AG04450 (cell line): ENCODE results near the gene EEPD1. TPM values are rescaled to one million over a fixed set of nuclear protein-coding genes. Genes with fewer than 3 reads are reported as not detected.
"Not testable (repeated sequence)": the region's sequence is repeated elsewhere in the genome, so short reads cannot be mapped to it uniquely, and the experiment has no call there.

Source experiments
- CTCF ChIA-PET: fragments of 300-600, 350-600 bp; formaldehyde crosslinking; extraction: SDS; loops from one replicate; lab custom pipeline; 2022; ENCODE audit warnings: antibody characterized with exemption, inconsistent platforms; lab: Charles Lee
- POLR2A ChIA-PET: fragments of 350-600 bp; formaldehyde crosslinking; extraction: SDS; loops from one replicate; lab custom pipeline; 2021; ENCODE audit warnings: antibody characterized with exemption, inconsistent platforms; lab: Yijun Ruan, JAX
- DNase-seq: peaks from one replicate; pipeline ENCODE4 v3.0.0-alpha.2; 2011; ENCODE audit warnings: low read depth, low spot score
- H3K27ac ChIP-seq: one replicate; pipeline ENCODE4 v1.5.1; 2012; ENCODE audit warnings: low read depth, low read length, control low read depth
- H3K27me3 ChIP-seq: one replicate; pipeline ENCODE4 v1.6.0; 2012; ENCODE audit warnings: low read length; ENCODE audit not compliant: control insufficient read depth, insufficient read depth
- H3K4me3 ChIP-seq: 2 replicates; pipeline ENCODE4 v1.5.1; 2011; ENCODE audit warnings: mild to moderate bottlenecking, low read depth, low read length, control low read depth
- H3K9me3 ChIP-seq: 2 replicates; pipeline ENCODE4 v1.5.1; 2012; ENCODE audit warnings: low read length; ENCODE audit not compliant: control insufficient read depth, insufficient read depth
- CTCF ChIP-seq: IDR thresholded peaks from 2 replicates; pipeline ENCODE4 v1.5.1; 2011; ENCODE audit warnings: low read depth, low read length, control low read depth, inconsistent platforms
- polyA plus RNA-seq: library from polyadenylated mRNA; depleted of rRNA; stranded (reverse); fragments of >200 nt; gene quantifications from 2 replicates; pipeline ENCODE4 v1.2.3, GENCODE V29; 2011

Gene EEPD1
- polyA plus RNA-seq, 1 experiment, result 21.1 TPM

DNA sequence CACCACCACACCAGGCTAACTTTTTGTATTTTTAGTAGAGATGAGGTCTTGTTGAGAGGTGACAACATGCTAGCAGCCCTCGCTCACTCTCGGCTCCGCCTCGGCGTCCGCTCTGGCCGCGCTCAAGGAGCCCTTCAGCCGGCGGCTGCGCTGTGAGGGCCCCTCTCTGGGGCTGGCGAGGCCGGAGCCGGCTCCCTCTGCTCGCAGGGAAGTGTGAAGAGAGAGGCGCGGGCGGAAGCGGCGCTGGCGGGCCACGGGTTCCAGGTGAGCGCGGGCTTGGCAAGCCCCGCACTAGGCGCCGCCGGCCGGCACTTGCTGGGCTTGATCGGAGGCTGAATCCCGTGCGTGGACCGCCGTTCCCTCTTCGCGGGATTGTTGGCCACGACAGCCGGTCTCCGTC lies 83.0 kb downstream of the EEPD1 start:
- H3K4me3 ChIP-seq, result no peak overlapping the region
- ChIA-PET CTCF (interaction anchor here (0.9 kb wide), 1 partner anchor 9 kb away, joined by 3 read pairs; no protein-coding TSS in a partner anchor), POLR2A (no interaction called here)
- no peaks in the 10 kb centered on the region for H3K27me3 ChIP-seq
- TF ChIP-seq CTCF, result no peak
- no peak overlapping the region for H3K27ac ChIP-seq
- H3K9me3 ChIP-seq, result peaks cover 4% of the 10 kb centered on the region; the same call in 1 of the 2 replicates
- no peak for DNase-seq

DNA sequence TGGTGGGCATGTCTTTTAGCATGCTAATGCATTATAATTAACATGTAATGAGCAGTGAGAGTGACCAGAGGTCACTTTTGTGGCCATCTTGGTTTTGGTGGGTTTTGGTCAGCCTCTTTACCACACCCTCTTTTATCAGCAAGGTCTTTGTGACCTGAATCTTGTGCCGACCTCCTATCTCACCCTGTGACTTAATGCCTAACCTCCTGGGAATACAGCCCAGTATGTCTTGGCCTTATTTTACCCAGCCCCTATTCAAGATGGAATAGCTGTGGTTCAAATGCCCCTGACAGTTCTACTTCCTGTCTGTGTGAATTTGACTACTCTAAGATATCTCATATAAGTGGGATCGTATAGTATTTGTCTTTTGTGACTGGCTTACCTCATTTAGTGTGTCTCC lies 85.1 kb downstream of the EEPD1 start:
- POLR2A ChIA-PET, result no interaction called here
- CTCF ChIA-PET, result no interaction called here
- Histone ChIP-seq H3K27me3 (no peaks in the 10 kb centered on the region), H3K27ac (no peak overlapping the region), H3K4me3 (no peak overlapping the region), H3K9me3 (peaks cover 4% of the 10 kb centered on the region; the same call in 1 of the 2 replicates)
- DNase-seq, result no peak
- TF ChIP-seq CTCF, result no peak

GRCh38 chr7:36243356-36243755 lies 90.3 kb downstream of the EEPD1 start:
- DNase-seq, POLR2A ChIA-PET, H3K27me3 ChIP-seq, H3K4me3 ChIP-seq, H3K9me3 ChIP-seq, H3K27ac ChIP-seq, CTCF ChIA-PET: not testable (repeated sequence)

GRCh38 chr7:36244001-36244400 lies 90.9 kb downstream of the EEPD1 start:
- POLR2A ChIA-PET, H3K27ac ChIP-seq, H3K27me3 ChIP-seq, H3K9me3 ChIP-seq, H3K4me3 ChIP-seq, DNase-seq: not testable (repeated sequence)
- CTCF ChIA-PET, result interaction anchor here (0.6 kb wide), 1 partner anchor 31 kb away, joined by 3 read pairs; no protein-coding TSS in a partner anchor

GRCh38 chr7:36244429-36244828 lies 91.4 kb downstream of the EEPD1 start:
- Histone ChIP-seq H3K27ac (no peak overlapping the region), H3K9me3 (no peaks in the 10 kb centered on the region), H3K27me3 (no peaks in the 10 kb centered on the region), H3K4me3 (no peak overlapping the region)
- no peak for DNase-seq
- ChIA-PET POLR2A (interaction anchor here (0.6 kb wide), 1 partner anchor 128 kb away, joined by 3 read pairs; no protein-coding TSS in a partner anchor), CTCF (interaction anchor here (0.6 kb wide), 1 partner anchor 30 kb away, joined by 3 read pairs; no protein-coding TSS in a partner anchor)
- TF ChIP-seq CTCF, result no peak

- CTCF ChIA-PET, result no interaction called here
- POLR2A ChIA-PET, result no interaction called here
- no peak overlapping the region for H3K27ac ChIP-seq
- no peak overlapping the region for H3K4me3 ChIP-seq
- DNase-seq, result no peak
- H3K9me3 ChIP-seq, result no peaks in the 10 kb centered on the region
- H3K27me3 ChIP-seq, result no peaks in the 10 kb centered on the region
- TF ChIP-seq CTCF, result no peak
Observed at GRCh38 chr7:36245684-36246299, 92.7 kb downstream of the EEPD1 start.
